HepG2 (cell line): ENCODE data around the gene COMT. TPM values are rescaled to one million over a fixed set of nuclear protein-coding genes. Genes with fewer than 3 reads are reported as not detected.

Experiments
- CTCF ChIP-seq: sonication (generic); formaldehyde crosslinking; IDR thresholded peaks from 2 replicates; pipeline ENCODE4 v1.5.0; 2020; ENCODE audit warnings: mild to moderate bottlenecking, missing genetic modification reagents, moderate library complexity
- GTF2F1 ChIP-seq: fragments of 150-350 bp; IDR thresholded peaks from 2 replicates; pipeline ENCODE4 v1.6.1; 2014; ENCODE audit warnings: low read length
- HNF4G ChIP-seq, 2 experiments: sonication (generic) in 1 of 2; formaldehyde crosslinking in 1 of 2; IDR thresholded peaks; 2 replicates each; pipeline versions ENCODE4 v1.4.0 to v1.6.1; 2011 to 2020; ENCODE audit warnings: borderline replicate concordance in 2 of 2, low read depth in 2 of 2, mild to moderate bottlenecking in 2 of 2, low read length in 1 of 2, missing genetic modification reagents in 1 of 2, moderate library complexity in 1 of 2
- KDM4B ChIP-seq: sonication (generic); formaldehyde crosslinking; IDR thresholded peaks from 2 replicates; pipeline ENCODE4 v1.4.0; 2020; ENCODE audit warnings: missing genetic modification reagents
- NCOR1 ChIP-seq: fragments of 200-600 bp; sonication (generic); IDR thresholded peaks from 2 replicates; pipeline ENCODE4 v1.7.0; 2017; ENCODE audit warnings: antibody characterized with exemption, low read length, borderline replicate concordance
- NONO ChIP-seq, 2 experiments: fragments of 450-650 bp in 1 of 2; sonication (generic) in 1 of 2; formaldehyde crosslinking in 1 of 2; IDR thresholded peaks in 1 of 2; conservative IDR thresholded peaks in 1 of 2; 2 replicates each; pipeline versions ENCODE4 v1.6.1 to v1.8.0; 2017 to 2022; ENCODE audit warnings: mild to moderate bottlenecking in 1 of 2, missing genetic modification reagents in 1 of 2, moderate library complexity in 1 of 2
- ZFP36L2 ChIP-seq: sonication (generic); formaldehyde crosslinking; IDR thresholded peaks from 2 replicates; pipeline ENCODE4 v1.4.0; 2020; ENCODE audit warnings: missing genetic modification reagents
- ZSCAN20 ChIP-seq: sonication (generic); formaldehyde crosslinking; IDR thresholded peaks from 2 replicates; pipeline ENCODE4 v1.4.0; 2020; ENCODE audit warnings: missing genetic modification reagents, mild to moderate bottlenecking, borderline replicate concordance
- polyA plus RNA-seq, 8 experiments: library from polyadenylated mRNA; depleted of rRNA in 3 of 8; stranded (reverse) in 7 of 8; unstranded in 1 of 8; fragments of >200 nt; fragmentation: Illumina TruSeq in 4 of 8; extraction: Trizol in 4 of 8; gene quantifications; 2 replicates each; pipeline versions ENCODE4 v1.2.1 to v1.2.3, GENCODE V29; 2011 to 2016; ENCODE audit warnings: low read depth in 4 of 8, missing spikeins in 1 of 8, mixed read lengths in 1 of 8; ENCODE audit not compliant: insufficient read depth in 1 of 8
- total RNA-seq, 5 experiments: library from RNA; depleted of rRNA; stranded (reverse); fragments of >200 nt; fragmentation: Illumina TruSeq; extraction: Trizol; gene quantifications; 2 replicates each; pipeline ENCODE4 v1.2.3, GENCODE V29; 2016; ENCODE audit warnings: low read depth in 1 of 5
- TF ChIP-seq, protein P1 (sequence below): sonication (generic); formaldehyde crosslinking; IDR thresholded peaks from 2 replicates; pipeline ENCODE4 v1.5.0; 2020; ENCODE audit warnings: mild to moderate bottlenecking, missing genetic modification reagents, borderline replicate concordance
- TF ChIP-seq, protein P2 (sequence below): sonication (generic); formaldehyde crosslinking; IDR thresholded peaks from 2 replicates; pipeline ENCODE4 v1.4.0; 2020; ENCODE audit warnings: missing genetic modification reagents, borderline replicate concordance
- TF ChIP-seq, protein P3 (sequence below): sonication (generic); formaldehyde crosslinking; IDR thresholded peaks from 2 replicates; pipeline ENCODE4 v1.5.0; 2020; ENCODE audit warnings: mild to moderate bottlenecking, missing genetic modification reagents
- TF ChIP-seq, protein P4 (sequence below): sonication (generic); formaldehyde crosslinking; IDR thresholded peaks from 2 replicates; pipeline ENCODE4 v1.4.0; 2020; ENCODE audit warnings: missing genetic modification reagents

The COMT gene
- total and polyA plus RNA-seq, 2 of the 13 experiments (the other 11 are each of a cell fraction or from before 2014, with no cell fraction given) = 156 to 162 TPM

GRCh38 chr22:20000246-20001081 is 58.9 kb downstream of the COMT start (continued):
- TF ChIP-seq, protein P1, sequence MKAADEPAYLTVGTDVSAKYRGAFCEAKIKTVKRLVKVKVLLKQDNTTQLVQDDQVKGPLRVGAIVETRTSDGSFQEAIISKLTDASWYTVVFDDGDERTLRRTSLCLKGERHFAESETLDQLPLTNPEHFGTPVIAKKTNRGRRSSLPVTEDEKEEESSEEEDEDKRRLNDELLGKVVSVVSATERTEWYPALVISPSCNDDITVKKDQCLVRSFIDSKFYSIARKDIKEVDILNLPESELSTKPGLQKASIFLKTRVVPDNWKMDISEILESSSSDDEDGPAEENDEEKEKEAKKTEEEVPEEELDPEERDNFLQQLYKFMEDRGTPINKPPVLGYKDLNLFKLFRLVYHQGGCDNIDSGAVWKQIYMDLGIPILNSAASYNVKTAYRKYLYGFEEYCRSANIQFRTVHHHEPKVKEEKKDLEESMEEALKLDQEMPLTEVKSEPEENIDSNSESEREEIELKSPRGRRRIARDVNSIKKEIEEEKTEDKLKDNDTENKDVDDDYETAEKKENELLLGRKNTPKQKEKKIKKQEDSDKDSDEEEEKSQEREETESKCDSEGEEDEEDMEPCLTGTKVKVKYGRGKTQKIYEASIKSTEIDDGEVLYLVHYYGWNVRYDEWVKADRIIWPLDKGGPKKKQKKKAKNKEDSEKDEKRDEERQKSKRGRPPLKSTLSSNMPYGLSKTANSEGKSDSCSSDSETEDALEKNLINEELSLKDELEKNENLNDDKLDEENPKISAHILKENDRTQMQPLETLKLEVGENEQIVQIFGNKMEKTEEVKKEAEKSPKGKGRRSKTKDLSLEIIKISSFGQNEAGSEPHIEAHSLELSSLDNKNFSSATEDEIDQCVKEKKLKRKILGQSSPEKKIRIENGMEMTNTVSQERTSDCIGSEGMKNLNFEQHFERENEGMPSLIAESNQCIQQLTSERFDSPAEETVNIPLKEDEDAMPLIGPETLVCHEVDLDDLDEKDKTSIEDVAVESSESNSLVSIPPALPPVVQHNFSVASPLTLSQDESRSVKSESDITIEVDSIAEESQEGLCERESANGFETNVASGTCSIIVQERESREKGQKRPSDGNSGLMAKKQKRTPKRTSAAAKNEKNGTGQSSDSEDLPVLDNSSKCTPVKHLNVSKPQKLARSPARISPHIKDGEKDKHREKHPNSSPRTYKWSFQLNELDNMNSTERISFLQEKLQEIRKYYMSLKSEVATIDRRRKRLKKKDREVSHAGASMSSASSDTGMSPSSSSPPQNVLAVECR (CRISPR knock-in tag) = no peak
- TF ChIP-seq KDM4B (no peak), GTF2F1 (no peak), CTCF (CRISPR knock-in tag) (peak; percentile 47), ZFP36L2 (CRISPR knock-in tag) (no peak), ZSCAN20 (no peak), HNF4G (IDR thresholded peaks at IDR 0.05; ENCODE audit: borderline replicate concordance, low read depth, low read length) (peak; percentile 72; the same call in 1 of the 2 replicates), HNF4G (CRISPR knock-in tag; IDR thresholded peaks at IDR 0.05; ENCODE audit: borderline replicate concordance, low read depth) (0 out of 2 replicates have a peak, but pooled peaks have one; percentile 13), NCOR1 (peak; percentile 17; the same call in 1 of the 2 replicates), NONO (IDR thresholded peaks at IDR 0.05) (no peak), NONO (CRISPR knock-in tag; conservative IDR thresholded peaks at IDR 0.05) (0 out of 2 replicates have a peak, but pooled peaks have one; percentile 48)
- TF ChIP-seq, protein P2, sequence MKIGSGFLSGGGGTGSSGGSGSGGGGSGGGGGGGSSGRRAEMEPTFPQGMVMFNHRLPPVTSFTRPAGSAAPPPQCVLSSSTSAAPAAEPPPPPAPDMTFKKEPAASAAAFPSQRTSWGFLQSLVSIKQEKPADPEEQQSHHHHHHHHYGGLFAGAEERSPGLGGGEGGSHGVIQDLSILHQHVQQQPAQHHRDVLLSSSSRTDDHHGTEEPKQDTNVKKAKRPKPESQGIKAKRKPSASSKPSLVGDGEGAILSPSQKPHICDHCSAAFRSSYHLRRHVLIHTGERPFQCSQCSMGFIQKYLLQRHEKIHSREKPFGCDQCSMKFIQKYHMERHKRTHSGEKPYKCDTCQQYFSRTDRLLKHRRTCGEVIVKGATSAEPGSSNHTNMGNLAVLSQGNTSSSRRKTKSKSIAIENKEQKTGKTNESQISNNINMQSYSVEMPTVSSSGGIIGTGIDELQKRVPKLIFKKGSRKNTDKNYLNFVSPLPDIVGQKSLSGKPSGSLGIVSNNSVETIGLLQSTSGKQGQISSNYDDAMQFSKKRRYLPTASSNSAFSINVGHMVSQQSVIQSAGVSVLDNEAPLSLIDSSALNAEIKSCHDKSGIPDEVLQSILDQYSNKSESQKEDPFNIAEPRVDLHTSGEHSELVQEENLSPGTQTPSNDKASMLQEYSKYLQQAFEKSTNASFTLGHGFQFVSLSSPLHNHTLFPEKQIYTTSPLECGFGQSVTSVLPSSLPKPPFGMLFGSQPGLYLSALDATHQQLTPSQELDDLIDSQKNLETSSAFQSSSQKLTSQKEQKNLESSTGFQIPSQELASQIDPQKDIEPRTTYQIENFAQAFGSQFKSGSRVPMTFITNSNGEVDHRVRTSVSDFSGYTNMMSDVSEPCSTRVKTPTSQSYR (CRISPR knock-in tag) = peak; percentile 60; the same call in 1 of the 2 replicates
- TF ChIP-seq, protein P3, sequence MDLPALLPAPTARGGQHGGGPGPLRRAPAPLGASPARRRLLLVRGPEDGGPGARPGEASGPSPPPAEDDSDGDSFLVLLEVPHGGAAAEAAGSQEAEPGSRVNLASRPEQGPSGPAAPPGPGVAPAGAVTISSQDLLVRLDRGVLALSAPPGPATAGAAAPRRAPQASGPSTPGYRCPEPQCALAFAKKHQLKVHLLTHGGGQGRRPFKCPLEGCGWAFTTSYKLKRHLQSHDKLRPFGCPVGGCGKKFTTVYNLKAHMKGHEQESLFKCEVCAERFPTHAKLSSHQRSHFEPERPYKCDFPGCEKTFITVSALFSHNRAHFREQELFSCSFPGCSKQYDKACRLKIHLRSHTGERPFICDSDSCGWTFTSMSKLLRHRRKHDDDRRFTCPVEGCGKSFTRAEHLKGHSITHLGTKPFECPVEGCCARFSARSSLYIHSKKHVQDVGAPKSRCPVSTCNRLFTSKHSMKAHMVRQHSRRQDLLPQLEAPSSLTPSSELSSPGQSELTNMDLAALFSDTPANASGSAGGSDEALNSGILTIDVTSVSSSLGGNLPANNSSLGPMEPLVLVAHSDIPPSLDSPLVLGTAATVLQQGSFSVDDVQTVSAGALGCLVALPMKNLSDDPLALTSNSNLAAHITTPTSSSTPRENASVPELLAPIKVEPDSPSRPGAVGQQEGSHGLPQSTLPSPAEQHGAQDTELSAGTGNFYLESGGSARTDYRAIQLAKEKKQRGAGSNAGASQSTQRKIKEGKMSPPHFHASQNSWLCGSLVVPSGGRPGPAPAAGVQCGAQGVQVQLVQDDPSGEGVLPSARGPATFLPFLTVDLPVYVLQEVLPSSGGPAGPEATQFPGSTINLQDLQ (CRISPR knock-in tag) = no peak
- TF ChIP-seq, protein P4, sequence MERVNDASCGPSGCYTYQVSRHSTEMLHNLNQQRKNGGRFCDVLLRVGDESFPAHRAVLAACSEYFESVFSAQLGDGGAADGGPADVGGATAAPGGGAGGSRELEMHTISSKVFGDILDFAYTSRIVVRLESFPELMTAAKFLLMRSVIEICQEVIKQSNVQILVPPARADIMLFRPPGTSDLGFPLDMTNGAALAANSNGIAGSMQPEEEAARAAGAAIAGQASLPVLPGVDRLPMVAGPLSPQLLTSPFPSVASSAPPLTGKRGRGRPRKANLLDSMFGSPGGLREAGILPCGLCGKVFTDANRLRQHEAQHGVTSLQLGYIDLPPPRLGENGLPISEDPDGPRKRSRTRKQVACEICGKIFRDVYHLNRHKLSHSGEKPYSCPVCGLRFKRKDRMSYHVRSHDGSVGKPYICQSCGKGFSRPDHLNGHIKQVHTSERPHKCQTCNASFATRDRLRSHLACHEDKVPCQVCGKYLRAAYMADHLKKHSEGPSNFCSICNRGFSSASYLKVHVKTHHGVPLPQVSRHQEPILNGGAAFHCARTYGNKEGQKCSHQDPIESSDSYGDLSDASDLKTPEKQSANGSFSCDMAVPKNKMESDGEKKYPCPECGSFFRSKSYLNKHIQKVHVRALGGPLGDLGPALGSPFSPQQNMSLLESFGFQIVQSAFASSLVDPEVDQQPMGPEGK = peak; percentile 52
